ENCODE measurements around the gene PLEKHH3.
"Not testable (repeated sequence)": the region's sequence is repeated elsewhere in the genome, so short reads cannot be mapped to it uniquely, and the experiment has no call there.

The PLEKHH3 gene

DNA sequence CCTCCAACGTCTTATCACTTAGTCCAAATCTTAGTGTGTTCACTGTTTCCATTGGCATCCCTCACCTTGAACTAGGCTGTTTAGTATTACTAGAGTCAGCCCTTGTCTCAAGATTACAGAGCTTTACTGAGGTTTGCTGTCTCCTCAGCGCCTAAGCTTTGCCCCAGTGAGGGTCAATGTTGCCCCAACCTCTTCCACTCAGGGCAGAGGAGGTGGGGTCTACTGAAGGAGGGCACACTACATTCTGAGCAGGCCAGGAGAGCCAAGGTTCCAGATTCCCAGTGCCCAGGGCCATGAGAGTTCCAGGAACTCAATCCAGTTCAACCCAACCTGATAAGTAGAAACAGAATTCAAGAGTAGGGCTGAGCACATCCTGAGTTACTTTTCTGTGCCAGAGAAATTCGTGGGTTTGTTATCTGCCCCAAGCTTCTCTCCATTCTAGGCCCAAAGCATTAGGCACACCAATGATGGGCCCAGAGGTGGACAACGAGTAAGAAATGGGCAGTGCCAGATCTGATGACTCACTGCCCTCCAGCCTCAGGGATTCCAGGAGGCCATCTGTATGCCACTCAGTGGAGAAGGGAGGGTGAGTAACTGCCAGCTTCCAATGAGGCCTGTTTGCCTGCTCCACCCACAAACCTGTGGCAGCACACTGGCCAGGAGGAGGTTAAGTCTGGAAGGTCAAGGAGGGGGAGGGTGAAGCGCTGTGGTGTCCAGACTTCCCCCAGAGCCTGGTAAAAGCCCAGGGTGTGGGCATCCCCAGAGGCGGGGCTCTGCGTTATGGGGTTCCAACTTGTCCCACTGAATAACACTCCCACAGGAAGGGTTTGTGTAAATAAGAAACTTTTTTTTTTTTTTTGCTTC, 9.5 kb downstream of the PLEKHH3 start:
- H3K9me3 ChIP-seq (ENCODE audit: control insufficient read depth in 1 of 2, low read length in 2 of 2) = no peaks in the 10 kb centered on the region
- no peaks in the 10 kb centered on the region for H3K27me3 ChIP-seq (ENCODE audit: low read depth, low read length)
- peaks cover 10 to 54% of the 10 kb centered on the region in 2 donors for H3K36me3 ChIP-seq (ENCODE audit: control insufficient read depth in 1 of 2, insufficient read depth in 2 of 2, low read length in 2 of 2)
- no peak overlapping the region for H3K4me3 ChIP-seq (ENCODE audit: low read depth in 1 of 2, low read length in 2 of 2)
- H3K4me1 ChIP-seq (ENCODE audit: control insufficient read depth in 1 of 2, insufficient read depth in 2 of 2, low read length in 2 of 2) = peaks cover 8 to 21% of the 10 kb centered on the region in 2 donors
- H3K27ac ChIP-seq (ENCODE audit: low read length) = peak overlapping the region; percentile 64

- not testable (repeated sequence) for H3K9me3 ChIP-seq (ENCODE audit: control insufficient read depth in 1 of 2, low read length in 2 of 2); H3K4me3 ChIP-seq (ENCODE audit: low read depth in 1 of 2, low read length in 2 of 2); H3K27ac ChIP-seq (ENCODE audit: low read length); H3K27me3 ChIP-seq (ENCODE audit: low read depth, low read length)
- Histone ChIP-seq H3K4me1 (ENCODE audit: control insufficient read depth in 1 of 2, insufficient read depth in 2 of 2, low read length in 2 of 2) (peaks cover 8 to 21% of the 10 kb centered on the region in 2 donors), H3K36me3 (ENCODE audit: control insufficient read depth in 1 of 2, insufficient read depth in 2 of 2, low read length in 2 of 2) (peaks cover 7 to 46% of the 10 kb centered on the region in 2 donors)
Observed at GRCh38 chr17:42666126-42666525, 10.7 kb downstream of the PLEKHH3 start.

GRCh38 chr17:42665581-42666001, 11.2 kb downstream of the PLEKHH3 start:
- no peak overlapping the region for H3K4me3 ChIP-seq (ENCODE audit: low read depth in 1 of 2, low read length in 2 of 2)
- H3K27me3 ChIP-seq (ENCODE audit: low read depth, low read length) = no peaks in the 10 kb centered on the region
- no peak overlapping the region for H3K27ac ChIP-seq (ENCODE audit: low read length)
- peaks cover 4 to 40% of the 10 kb centered on the region in 2 donors for H3K36me3 ChIP-seq (ENCODE audit: control insufficient read depth in 1 of 2, insufficient read depth in 2 of 2, low read length in 2 of 2)
- H3K4me1 ChIP-seq (ENCODE audit: control insufficient read depth in 1 of 2, insufficient read depth in 2 of 2, low read length in 2 of 2) = peaks cover 8 to 22% of the 10 kb centered on the region in 2 donors
- H3K9me3 ChIP-seq (ENCODE audit: control insufficient read depth in 1 of 2, low read length in 2 of 2) = no peaks in the 10 kb centered on the region

DNA sequence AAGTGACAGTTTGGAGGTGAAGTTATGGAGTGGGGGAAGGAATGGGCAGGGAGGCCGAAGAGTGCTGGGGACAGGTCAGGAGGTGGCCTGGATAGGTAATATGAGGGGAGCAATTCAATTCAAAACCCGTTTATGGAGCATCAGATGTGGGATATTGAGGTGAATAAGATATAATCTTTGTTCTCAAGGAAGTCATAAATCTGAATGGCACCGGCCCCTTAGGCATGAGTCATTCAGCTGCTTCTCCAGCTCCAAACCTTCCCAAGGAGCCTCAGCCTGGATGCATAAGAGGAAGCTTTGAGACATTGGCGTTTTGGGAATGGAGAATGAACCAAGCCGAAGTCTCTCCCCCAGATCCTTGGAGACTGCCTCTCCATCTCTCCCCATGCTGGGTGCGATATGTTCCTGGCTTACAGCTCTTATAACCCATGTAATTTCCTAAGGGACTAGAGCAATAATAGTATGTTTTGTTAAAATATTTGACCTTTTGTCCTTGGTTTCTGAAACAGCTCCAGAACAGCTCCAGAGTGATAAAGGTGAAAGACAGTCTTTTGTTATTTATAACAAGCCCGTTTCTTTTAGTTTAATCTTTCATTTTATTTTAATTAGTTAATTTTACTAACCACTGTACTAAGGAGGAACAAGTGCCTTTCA, 16.0 kb downstream of the PLEKHH3 start:
- H3K27me3 ChIP-seq (ENCODE audit: low read depth, low read length) = no peaks in the 10 kb centered on the region
- H3K36me3 ChIP-seq (ENCODE audit: control insufficient read depth in 1 of 2, insufficient read depth in 2 of 2, low read length in 2 of 2) = peaks cover 0 to 16% of the 10 kb centered on the region in 2 donors
- H3K9me3 ChIP-seq (ENCODE audit: control insufficient read depth in 1 of 2, low read length in 2 of 2) = no peaks in the 10 kb centered on the region
- H3K4me3 ChIP-seq (ENCODE audit: low read depth in 1 of 2, low read length in 2 of 2) = no peak overlapping the region
- H3K27ac ChIP-seq (ENCODE audit: low read length) = no peak overlapping the region
- peaks cover 0 to 12% of the 10 kb centered on the region in 2 donors for H3K4me1 ChIP-seq (ENCODE audit: control insufficient read depth in 1 of 2, insufficient read depth in 2 of 2, low read length in 2 of 2)

- not testable (repeated sequence) for H3K36me3 ChIP-seq (ENCODE audit: control insufficient read depth in 1 of 2, insufficient read depth in 2 of 2, low read length in 2 of 2); H3K27me3 ChIP-seq (ENCODE audit: low read depth, low read length); H3K9me3 ChIP-seq (ENCODE audit: control insufficient read depth in 1 of 2, low read length in 2 of 2); H3K27ac ChIP-seq (ENCODE audit: low read length)
- H3K4me3 ChIP-seq (ENCODE audit: low read depth in 1 of 2, low read length in 2 of 2) = peak overlapping the region; percentile 73 to 75
- peaks cover 0 to 12% of the 10 kb centered on the region in 2 donors for H3K4me1 ChIP-seq (ENCODE audit: control insufficient read depth in 1 of 2, insufficient read depth in 2 of 2, low read length in 2 of 2)
Observed at GRCh38 chr17:42659932-42660274, 16.9 kb downstream of the PLEKHH3 start.

DNA sequence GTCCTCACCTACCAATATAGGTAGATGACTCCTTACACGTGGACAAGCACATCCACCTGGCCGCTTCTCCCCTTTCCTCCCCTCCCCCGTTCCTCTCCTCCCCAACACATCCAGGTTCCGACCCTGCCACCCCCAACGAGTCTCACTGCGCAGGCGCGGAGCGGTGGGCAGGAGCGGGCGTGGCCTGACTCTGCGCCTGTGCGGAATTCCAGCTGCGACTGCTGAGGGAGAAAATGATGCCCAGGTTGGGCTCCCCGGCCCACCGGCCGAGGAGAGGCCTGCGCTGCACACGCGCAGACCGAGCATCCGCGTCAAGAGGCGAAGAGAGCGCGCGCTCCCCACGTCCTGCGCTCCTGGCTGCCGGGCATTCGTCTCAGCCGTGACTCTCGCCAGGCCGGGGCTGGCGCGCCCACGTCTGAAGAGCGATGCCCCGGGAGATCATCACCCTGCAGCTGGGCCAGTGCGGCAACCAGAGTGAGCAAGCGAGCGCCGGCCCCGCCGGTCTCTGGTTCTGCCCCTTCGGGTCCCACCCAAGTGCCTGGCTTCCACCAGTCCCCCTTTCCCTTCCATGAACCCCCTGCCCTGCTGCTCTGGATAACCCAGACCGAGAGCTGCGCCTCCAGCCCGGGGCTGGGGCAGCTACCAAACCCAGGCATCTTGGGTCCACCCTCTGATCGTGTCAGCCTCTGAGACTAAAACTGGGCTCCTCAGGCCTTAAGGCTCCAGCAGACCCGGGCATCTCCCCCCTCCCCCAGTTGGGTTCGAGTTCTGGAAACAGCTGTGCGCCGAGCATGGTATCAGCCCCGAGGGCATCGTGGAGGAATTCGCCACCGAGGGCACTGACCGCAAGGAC, 17.5 kb downstream of the PLEKHH3 start, which contains the start of gene TUBG2:
Gene TUBG2, plus strand, starts transcription at position 206 of the 853 bp plus-strand sequence. Its CDS starts 220 bp downstream, at position 426.
- Histone ChIP-seq H3K4me3 (ENCODE audit: low read depth in 1 of 2, low read length in 2 of 2) (peak within 1 kb of the TSS; percentile 73 to 75), H3K27me3 (ENCODE audit: low read depth, low read length) (no peaks in the 10 kb centered on the region), H3K9me3 (ENCODE audit: control insufficient read depth in 1 of 2, low read length in 2 of 2) (no peaks in the 10 kb centered on the region), H3K27ac (ENCODE audit: low read length) (peak within 1 kb of the TSS; percentile 23), H3K36me3 (ENCODE audit: control insufficient read depth in 1 of 2, insufficient read depth in 2 of 2, low read length in 2 of 2) (peaks cover 0 to 8% of the 10 kb centered on the region in 2 donors), H3K4me1 (ENCODE audit: control insufficient read depth in 1 of 2, insufficient read depth in 2 of 2, low read length in 2 of 2) (peaks cover 0 to 12% of the 10 kb centered on the region in 2 donors)

DNA sequence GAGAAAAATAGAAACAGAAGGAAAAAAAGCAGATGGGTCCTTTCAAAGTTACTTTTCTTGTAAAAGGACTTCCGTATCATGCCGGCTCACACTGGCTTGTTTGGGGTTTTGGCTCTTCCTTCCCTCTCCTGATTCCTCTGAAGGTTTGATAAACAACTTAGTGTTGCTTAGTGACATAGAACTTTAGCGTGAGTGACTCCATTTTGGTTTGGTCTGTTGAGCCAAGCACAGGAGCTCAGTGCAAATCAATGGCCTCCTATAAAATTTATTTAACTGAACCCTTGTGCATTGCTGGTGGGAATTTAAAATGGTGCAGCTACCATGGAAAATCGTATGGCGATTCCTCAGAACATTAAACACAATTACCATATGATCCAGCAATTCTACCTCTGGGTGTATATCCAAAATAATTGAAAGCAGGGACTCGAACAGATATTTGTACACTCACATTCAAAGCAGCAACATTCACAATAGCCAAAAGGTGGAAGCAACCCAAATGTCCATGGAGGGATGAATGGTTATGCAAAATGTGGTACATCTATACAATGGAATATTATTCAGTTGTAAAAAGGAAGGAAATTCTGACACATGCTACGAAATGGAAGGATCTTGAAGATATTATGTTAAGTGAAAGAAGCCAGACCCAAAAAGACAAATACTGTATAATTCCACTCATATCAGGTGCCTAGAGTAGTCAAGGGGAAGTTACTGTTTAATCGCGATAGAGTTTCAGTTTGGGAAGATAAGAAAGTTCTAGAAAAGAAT, 18.8 kb downstream of the PLEKHH3 start:
- H3K4me3 ChIP-seq (ENCODE audit: low read depth in 1 of 2, low read length in 2 of 2) = no peak overlapping the region
- H3K36me3 ChIP-seq (ENCODE audit: control insufficient read depth in 1 of 2, insufficient read depth in 2 of 2, low read length in 2 of 2) = peaks cover 0 to 4% of the 10 kb centered on the region in 2 donors
- H3K27me3 ChIP-seq (ENCODE audit: low read depth, low read length) = no peaks in the 10 kb centered on the region
- H3K27ac ChIP-seq (ENCODE audit: low read length) = no peak overlapping the region
- H3K9me3 ChIP-seq (ENCODE audit: control insufficient read depth in 1 of 2, low read length in 2 of 2) = no peaks in the 10 kb centered on the region
- H3K4me1 ChIP-seq (ENCODE audit: control insufficient read depth in 1 of 2, insufficient read depth in 2 of 2, low read length in 2 of 2) = peaks cover 0 to 12% of the 10 kb centered on the region in 2 donors

GRCh38 chr17:42655528-42655927, 21.3 kb downstream of the PLEKHH3 start:
- Histone ChIP-seq H3K4me3 (ENCODE audit: low read depth in 1 of 2, low read length in 2 of 2) (no peak overlapping the region), H3K4me1 (ENCODE audit: control insufficient read depth in 1 of 2, insufficient read depth in 2 of 2, low read length in 2 of 2) (peaks cover 0 to 10% of the 10 kb centered on the region in 2 donors), H3K27ac (ENCODE audit: low read length) (no peak overlapping the region), H3K27me3 (ENCODE audit: low read depth, low read length) (no peaks in the 10 kb centered on the region), H3K36me3 (ENCODE audit: control insufficient read depth in 1 of 2, insufficient read depth in 2 of 2, low read length in 2 of 2) (no peaks in the 10 kb centered on the region), H3K9me3 (ENCODE audit: control insufficient read depth in 1 of 2, low read length in 2 of 2) (no peaks in the 10 kb centered on the region)

- H3K27me3 ChIP-seq (ENCODE audit: low read depth, low read length) = no peaks in the 10 kb centered on the region
- H3K27ac ChIP-seq (ENCODE audit: low read length) = peak overlapping the region; percentile 77
- no peaks in the 10 kb centered on the region for H3K9me3 ChIP-seq (ENCODE audit: control insufficient read depth in 1 of 2, low read length in 2 of 2)
- H3K36me3 ChIP-seq (ENCODE audit: control insufficient read depth in 1 of 2, insufficient read depth in 2 of 2, low read length in 2 of 2) = no peaks in the 10 kb centered on the region
- no peaks in the 10 kb centered on the region for H3K4me1 ChIP-seq (ENCODE audit: control insufficient read depth in 1 of 2, insufficient read depth in 2 of 2, low read length in 2 of 2)
- peak overlapping the region; percentile 54 to 58 for H3K4me3 ChIP-seq (ENCODE audit: low read depth in 1 of 2, low read length in 2 of 2)
Observed at GRCh38 chr17:42653179-42654124, 23.3 kb downstream of the PLEKHH3 start.

DNA sequence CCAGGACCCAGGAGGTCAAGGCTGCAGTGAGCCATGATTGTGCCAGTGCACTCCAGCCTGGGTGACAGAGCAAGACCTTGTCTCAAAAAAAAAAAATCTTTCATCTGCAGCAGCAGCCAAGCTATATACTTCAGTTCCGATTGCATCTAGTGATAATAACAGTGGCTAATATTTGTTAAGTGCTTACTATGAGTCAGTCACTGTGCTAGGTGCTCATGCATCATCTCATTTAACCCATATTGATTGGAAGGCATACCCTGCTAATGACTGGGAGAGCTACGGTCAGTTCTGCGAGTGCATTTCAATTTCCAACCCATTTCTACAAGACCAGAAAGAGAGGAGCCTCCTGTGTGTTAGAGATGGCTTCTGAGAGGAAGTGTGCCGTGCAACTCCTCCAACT, 25.4 kb downstream of the PLEKHH3 start:
- no peaks in the 10 kb centered on the region for H3K9me3 ChIP-seq (ENCODE audit: control insufficient read depth in 1 of 2, low read length in 2 of 2)
- H3K4me3 ChIP-seq (ENCODE audit: low read depth in 1 of 2, low read length in 2 of 2) = no peak overlapping the region
- H3K4me1 ChIP-seq (ENCODE audit: control insufficient read depth in 1 of 2, insufficient read depth in 2 of 2, low read length in 2 of 2) = no peaks in the 10 kb centered on the region
- no peaks in the 10 kb centered on the region for H3K36me3 ChIP-seq (ENCODE audit: control insufficient read depth in 1 of 2, insufficient read depth in 2 of 2, low read length in 2 of 2)
- no peak overlapping the region for H3K27ac ChIP-seq (ENCODE audit: low read length)
- no peaks in the 10 kb centered on the region for H3K27me3 ChIP-seq (ENCODE audit: low read depth, low read length)

Measured in muscle layer of duodenum (tissue), 2 donors.